HG03520 (cell line): ENCODE data around the gene ZC3H10.

Source experiments
- ATAC-seq: cut with Tn5 transposase; IDR thresholded peaks from one replicate; pipeline ENCODE4 v1.9.1; 2021; ENCODE audit warnings: mild to moderate bottlenecking, moderate library complexity; ENCODE audit not compliant: unreplicated experiment

The ZC3H10 gene

DNA sequence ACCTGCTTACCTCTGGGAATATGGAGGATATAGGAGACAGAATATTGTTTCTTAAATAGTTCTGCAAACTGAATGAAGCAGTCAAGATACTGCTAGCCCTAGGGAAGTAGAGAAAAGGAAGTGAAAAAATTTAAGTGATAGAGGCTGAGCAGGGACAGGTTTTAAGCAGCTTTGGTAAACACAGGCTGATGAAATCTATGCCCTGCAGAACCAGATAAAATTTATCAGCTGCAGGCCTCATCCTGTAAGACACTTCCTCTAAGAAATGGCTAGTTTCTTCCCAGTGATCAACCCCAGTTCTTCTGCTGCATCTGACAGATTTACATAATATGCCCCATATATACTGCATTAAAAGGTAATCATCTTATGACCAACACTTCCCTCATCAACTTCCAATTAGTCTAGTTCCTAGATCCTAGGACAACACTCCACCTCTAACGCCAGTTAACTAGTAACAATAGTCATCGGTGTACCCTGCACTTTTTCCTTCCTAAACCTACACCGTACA, 8.7 kb downstream of the ZC3H10 start:
- ATAC-seq, result no peak

DNA sequence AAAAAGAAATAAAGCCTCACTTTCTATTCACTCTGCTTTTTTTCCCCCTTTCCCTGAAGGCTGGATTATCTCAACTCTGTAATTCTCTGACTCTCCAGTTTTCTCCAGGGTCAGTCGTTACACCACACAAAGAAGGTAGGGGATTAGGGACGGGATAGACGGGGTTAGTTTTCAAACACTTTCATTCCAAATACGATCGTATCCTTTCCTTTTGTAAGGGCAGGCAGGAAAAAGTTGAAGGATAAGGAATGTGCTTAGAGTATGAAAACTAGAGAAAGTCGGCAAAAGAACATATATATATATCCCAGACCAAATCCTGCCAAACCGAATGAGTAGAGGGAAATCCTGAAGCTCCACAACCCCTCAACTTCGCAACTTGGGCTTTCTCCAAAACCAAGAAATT, 9.4 kb downstream of the ZC3H10 start:
- no peak for ATAC-seq

DNA sequence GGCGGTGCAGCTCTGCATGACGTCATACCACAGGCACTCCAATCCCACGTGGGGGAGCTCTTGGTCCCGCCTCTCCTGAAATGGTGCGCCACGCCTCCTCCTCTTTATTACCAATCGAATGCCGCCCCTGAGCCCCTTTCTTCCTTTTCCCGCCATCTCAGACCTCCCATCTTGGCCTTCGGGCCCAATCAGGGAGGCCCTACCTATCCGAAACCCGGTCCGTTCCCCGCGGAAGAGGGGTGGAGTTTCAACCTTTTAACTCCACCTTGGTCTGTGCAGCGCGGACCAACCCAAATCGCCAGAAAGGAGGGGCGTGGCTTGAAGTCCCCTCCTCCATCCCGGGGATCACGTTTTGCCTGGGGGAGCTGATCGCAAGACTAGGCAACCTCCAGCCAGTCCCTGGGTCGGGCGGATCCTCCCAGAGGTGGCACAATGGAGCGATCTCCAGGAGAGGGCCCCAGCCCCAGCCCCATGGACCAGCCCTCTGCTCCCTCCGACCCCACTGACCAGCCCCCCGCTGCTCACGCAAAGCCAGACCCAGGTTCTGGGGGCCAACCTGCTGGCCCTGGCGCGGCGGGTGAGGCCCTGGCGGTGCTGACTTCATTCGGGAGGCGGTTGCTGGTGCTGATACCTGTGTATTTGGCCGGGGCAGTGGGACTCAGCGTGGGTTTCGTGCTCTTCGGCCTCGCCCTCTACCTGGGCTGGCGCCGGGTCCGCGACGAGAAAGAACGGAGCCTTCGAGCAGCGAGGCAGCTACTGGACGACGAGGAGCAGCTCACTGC, 10.0 kb downstream of the ZC3H10 start, which contains the start of gene ESYT1:
Gene ESYT1, plus strand, starts transcription at position 380 of the 782 bp plus-strand sequence. Its CDS starts 53 bp downstream, at position 433.
- ATAC-seq, result peak; percentile 88

DNA sequence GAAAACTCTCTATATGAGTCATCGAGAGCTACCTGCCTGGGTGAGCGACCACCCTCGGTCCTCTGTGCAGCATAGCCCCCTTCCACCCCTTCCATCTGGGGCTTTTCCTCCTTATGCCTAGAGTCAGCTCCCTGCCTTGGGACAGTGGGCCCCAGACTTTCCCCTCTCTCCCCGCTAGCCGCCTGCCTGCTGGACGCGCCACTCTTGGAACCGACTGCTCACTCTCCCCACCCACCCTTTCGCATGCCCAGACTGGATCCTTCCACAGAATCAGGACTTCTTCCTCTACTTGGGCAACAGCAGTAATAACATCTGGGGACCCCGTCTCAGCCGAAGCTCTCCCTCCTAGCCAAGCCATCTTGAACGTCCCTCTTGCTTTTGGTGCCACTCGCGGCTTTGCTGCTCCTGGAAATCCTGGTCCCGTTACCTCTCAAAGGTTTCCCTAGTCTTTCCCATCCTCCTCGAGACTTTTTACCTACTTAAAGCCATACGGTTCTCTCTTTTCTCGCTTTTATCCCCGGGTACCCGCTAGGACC, 10.7 kb downstream of the ZC3H10 start:
- ATAC-seq, result no peak

DNA sequence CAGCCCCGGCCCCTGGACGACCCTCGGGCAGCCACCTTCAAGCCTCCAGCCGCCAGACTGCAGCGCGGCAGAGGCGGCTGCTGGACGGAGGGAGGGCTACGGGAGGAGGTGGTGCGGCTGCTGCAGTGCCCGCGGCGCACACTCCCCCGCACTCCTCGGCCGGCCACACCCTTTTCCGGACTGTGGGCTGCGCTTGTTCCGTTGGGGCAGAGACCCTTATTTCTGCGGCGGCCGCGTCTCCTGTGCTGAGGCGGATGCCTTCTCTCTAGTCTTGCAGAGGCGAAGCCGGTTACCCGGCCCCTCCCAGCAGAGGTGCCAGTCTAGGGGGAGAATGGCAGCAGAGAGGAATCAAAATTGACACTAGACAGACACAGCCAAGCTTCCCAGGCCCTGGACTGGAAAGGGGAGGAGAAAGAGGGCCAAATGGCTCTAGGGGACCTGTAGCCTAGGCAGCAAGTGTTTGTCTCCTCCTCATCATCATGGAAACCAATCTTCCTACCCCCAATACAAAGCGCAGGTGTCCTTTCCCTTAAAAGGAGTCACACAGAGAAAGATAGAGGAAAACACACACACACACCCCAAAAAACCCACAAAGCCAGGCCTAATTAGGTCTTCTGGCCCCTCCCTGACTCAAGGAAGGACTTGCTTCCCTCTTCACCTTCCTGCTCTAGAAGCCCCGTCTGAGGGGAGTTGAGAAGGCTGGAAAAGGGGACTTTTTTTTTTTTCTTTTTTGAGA, 11.3 kb downstream of the ZC3H10 start:
- no peak for ATAC-seq

DNA sequence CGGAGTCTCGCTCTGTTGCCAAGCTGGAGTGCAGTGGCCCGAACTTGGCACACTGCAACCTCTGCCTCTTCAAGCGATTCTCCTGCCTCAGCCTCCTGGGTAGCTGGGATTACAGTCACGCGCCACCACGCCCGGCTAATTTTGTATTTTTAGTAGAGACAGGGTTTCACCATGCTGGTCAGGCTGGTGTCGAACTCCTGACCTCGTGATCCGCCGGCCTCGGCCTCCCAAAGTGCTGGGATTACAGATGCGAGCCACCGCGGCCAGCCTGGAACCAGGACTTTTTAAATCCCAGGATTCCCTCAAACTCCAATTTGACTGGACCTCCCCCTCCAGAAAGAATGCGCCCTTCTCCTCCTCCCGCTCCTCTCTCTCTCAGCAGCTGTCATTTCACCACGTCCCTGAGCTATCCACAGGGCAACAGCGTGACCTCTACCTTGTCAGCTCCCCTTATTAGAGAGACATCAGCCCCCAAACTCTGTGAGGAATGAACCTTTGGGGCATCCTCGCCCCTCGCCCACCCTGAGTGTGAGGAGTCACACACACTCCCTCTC, 12.0 kb downstream of the ZC3H10 start:
- ATAC-seq, result no peak

DNA sequence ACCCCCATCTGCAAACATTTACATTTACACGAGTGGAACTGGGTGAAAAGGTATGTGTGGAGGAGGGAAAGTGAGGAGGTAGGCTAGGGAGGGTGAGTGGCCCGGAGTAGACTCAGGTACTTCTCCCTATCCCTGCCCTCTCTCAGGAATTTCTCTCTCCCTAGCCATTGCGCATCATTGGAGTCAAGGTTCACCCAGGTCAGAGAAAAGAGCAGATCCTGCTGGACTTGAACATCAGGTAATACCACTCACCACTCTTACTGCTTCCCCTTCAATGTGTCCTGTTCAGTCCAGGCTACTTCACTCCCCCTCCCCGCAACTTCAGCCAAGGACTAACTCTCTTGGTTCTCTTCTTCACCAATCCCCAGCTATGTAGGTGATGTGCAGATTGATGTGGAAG, 12.8 kb downstream of the ZC3H10 start:
- ATAC-seq, result no peak

DNA sequence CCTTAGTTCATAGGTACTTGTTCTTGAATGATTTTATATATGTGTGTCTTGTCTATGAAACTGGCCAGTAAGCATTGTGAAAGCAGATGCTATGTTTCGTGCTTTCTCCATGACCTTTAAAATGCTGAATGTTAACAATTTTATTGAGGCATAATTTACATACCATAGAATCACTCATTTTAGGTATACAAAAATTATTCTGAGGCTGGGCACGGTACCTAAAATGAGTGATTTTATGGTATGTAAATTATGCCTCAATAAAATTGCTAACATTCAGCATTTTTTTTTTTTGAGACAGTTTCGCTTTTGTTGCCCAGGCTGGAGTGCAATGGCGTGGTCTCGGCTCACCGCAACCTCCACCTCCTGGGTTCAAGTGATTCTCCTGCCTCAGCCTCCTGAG, 16.8 kb downstream of the ZC3H10 start:
- ATAC-seq, result no peak

DNA sequence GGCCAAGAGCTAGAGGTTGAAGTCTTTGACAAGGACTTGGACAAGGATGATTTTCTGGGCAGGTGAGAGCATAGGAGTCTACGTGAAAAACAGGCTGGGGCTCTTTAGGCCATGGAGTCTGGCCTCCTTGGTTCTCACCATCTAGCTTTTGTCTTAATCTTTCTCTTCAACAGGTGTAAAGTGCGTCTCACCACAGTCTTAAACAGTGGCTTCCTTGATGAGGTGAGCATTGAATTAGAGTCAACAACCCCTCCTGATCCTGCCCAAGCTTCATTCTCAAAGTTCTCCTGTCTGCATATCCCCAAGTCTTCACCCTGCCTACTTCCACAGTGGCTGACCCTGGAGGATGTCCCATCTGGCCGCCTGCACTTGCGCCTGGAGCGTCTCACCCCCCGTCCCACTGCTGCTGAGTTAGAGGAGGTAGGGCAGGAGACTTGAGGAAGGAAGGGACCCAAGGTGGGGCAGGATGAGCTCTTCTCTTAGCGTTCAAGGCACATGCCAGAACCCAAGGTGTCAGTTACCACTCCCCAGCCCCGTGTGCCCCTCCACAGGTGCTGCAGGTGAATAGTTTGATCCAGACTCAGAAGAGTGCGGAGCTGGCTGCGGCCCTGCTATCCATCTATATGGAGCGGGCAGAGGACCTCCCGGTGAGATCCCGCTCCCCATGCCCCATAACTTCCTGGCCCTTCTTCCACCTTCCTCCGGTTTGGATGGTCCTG, 19.9 kb downstream of the ZC3H10 start:
- no peak for ATAC-seq

DNA sequence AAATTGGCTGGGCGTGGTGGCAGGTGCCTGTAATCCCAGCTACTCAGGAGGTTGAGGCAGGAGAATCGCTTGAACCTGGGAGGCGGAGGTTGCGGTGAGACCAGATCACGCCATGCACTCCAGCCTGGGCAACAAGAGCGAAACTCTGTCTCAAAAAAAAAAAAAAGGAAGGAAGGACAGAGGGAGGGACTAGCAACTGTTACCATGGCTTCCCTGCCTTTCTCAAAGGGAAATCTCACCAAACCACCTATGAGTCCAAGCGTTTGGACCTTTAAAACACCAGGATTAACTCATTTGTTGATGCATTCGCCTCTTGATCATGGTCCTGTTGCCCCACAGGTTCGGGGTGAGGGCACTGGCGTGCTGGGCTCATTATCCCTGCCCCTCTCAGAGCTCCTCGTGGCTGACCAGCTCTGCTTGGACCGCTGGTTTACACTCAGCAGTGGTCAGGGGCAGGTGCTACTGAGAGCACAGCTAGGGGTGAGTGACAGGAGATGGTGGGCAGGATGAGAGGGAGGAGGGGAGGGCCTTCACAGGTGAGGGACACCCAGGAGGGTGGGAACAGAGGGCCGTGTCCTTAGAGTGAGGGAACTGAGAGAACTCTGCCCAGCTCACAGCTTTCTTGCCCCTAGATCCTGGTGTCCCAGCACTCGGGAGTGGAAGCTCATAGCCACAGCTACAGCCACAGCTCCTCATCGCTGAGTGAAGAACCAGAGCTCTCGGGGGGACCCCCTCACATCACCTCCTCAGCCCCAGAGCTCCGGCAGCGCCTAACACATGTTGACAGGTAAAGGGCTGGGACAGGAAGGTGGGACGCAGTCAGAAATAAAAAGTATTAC, 24.1 kb downstream of the ZC3H10 start:
- ATAC-seq, result no peak

DNA sequence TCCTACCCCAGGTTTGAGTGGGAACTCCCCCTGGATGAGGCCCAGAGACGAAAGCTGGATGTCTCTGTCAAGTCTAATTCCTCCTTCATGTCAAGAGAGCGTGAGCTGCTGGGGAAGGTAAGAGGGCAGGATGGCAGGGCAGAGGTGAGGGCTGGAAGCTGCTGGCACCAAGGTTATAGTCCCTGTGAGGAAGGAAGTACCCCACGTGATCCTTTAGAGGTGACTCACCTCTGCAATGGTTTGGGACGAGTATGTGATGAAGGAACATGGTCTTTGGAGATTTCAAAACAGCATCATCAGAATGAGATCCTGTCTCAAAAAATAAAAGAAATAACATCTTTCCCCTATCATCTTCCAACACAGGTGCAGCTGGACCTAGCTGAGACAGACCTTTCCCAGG, 25.2 kb downstream of the ZC3H10 start:
- ATAC-seq, result no peak

DNA sequence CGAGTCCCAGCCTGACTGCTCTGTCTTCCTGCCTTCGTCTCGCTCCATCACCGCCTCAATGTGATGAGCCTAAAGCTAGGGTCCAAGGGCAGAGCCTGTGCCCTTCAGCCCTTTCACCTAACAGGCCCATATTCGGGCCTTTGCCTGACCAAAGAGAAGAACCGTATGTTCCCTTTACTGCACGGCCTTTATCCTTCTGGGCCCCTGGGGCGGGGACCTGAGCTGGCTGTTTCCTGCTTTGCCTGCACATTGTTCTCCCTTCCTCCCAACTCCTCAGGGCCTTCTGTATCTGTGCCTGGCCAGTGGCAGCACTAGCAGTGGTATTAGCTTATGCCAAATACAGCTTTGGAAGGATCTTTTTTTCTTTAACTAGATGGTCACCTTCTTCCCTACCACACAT, 25.8 kb downstream of the ZC3H10 start:
- ATAC-seq, result no peak

DNA sequence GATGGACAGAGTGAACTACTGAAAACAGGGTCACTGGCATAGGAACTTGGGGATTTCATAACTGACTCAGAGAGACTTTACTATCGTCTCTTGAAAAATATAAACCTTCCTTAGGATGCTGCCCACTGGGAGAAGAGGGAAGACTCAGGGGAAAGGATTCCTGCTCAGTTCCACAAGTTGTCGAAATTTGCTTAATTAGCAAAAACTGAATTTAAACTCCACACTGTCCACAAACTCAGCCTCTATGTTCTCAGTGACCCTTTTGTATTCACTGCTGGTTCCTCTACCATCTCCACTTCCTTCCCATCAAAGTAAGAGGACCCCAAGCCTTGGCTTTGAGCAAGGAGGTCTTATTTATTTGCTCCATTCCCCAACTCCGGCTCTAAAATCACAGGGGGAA, 27.2 kb downstream of the ZC3H10 start:
- ATAC-seq, result no peak

DNA sequence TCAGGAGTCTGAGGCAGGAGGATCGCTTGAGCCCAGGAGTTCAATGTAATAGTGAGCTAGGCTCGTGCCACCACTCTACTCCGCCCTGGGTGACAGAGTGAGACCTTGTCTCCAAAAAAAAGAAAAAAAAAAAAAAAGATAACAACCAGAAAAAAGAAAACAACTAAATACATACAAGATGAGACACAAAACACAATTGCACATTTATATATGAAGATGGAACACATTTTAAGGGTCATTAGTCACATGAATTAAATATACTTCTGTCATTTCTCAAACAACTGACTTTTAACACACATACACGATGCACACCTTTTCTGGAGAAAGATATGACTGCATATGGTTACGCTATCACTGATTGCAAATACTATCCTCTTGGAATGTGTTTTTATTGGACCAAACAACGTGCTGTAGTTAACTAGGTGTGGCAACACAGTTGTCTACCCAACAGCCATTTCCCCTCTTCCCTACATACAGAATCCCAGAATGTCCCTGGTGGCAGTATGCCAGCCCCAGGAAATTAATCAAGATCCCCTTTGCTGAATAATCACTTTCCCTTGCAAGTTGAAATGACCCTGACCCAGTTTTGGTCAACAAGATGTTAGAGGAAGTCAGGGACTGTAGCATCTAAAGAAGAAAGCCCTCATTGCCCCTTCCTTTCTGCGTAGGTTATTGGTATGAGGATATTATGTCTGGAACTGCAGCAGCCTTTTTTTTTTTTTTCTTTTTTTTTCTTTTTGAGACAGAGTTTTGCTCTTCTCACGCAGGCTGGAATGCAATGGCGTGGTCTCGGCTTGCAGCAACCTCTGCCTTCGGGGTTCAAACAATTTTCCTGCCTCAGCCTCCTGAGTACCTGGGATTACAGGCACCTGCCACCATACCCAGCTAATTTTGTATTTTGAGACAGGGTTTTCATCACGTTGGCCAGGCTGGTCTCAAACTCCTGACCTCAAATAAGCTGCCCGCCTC, 28.7 kb downstream of the ZC3H10 start:
- ATAC-seq, result no peak

DNA sequence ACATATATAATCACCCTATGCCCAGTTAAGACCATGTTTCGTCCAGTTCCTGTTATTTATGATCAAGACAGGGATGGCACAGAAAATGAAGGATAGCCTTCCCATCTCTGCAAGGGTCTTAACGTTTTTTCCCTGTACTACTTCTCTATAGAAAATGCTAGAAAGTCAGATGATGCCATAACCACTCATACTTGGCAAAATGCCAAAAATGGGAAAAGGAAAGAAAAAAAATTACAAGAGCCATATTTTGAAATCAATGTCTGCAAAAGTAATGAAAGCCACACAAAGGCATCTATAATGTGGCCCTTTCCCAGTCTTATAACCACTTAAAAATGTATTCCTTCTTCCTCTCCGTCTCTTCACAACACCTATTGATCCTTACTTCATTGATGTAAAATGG, 32.5 kb downstream of the ZC3H10 start:
- ATAC-seq, result no peak

DNA sequence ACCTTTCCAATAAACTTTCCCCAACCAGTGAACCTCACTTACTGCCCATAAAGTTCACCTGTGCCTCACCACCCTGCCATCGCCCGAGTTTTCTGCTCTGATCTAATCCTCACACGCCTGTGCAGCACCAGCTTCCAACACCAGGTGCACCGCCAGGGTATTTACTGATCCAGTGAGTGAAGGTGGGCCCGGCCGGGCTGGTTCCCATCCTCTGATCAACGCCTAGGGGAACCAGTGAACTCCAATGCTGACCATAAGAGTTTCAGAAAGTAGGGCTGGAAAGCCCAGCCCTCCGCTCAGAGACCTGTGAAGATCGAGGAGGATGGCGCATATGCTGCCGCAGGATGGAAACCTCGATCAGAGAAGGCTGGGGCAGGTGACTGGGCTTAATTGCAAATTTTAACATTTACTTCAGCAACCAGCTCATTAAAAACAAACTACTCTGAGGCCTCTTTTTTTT, 33.6 kb downstream of the ZC3H10 start:
- ATAC-seq, result peak; percentile 46

DNA sequence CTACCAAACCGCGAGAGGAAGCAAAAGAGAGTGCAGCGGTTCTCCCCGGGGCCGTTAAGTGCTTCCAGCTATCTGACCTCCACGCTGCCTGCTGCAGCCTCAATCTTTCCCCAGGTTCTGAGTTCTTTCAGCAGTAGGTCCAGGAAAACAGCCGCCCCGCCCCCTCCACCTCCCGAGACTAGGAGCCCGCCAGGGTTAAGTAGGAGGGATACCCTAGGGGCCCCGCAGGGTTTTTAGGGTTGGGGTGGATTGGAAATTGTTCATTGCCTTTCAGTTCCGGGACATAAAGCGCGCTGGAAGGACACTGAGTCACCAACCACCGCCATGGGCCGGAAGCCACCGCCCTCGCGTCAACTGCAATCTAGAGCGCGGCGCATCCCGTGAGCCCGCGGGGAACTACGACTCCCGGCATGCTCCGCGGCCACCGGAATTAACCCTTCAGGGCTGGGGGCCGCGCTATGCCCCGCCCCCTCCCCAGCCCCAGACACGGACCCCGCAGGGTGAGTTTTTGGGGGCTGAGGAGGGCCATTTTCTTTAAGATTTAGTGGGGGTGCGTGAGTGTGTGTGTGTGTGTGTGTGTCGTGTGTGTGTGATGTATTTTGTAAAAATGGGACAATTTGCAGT, 34.2 kb downstream of the ZC3H10 start, which contains the start of gene MYL6B:
Gene MYL6B, plus strand, starts transcription at position 456 of the 624 bp plus-strand sequence. CDS start 1,332 bp downstream, outside the sequence.
- peak; percentile 74 for ATAC-seq
